Small intestine (tissue), 7 donors: ENCODE measurements around the gene SLC5A12. TPM values are rescaled to one million over a fixed set of nuclear protein-coding genes. Genes with fewer than 3 reads are reported as not detected.

Experiments
- DNase-seq, 2 donors: peaks; one replicate each; pipeline versions ENCODE4 v3.0.0 to v3.0.0-alpha.2; 2013
- FAIRE-seq: peaks from 2 replicates; lab custom pipeline; 2012; peaks lifted over from hg19 to GRCh38; lab: Jason Lieb, UNC
- H3K27ac ChIP-seq, 3 donors: one replicate each; pipeline ENCODE4 v1.5.1; 2013; ENCODE audit warnings: low read length in 2 of 3, mild to moderate bottlenecking in 2 of 3, control low read depth in 1 of 3, inconsistent platforms in 1 of 3, low read depth in 1 of 3, moderate library complexity in 1 of 3
- H3K27me3 ChIP-seq, 3 donors: one replicate each; pipeline ENCODE4 v1.6.1; 2013; ENCODE audit warnings: low read length in 3 of 3, inconsistent platforms in 1 of 3; ENCODE audit not compliant: control insufficient read depth in 3 of 3, insufficient read depth in 3 of 3
- H3K36me3 ChIP-seq, 3 donors: one replicate each; pipeline ENCODE4 v1.6.1; 2013; ENCODE audit warnings: low read length in 3 of 3, inconsistent platforms in 1 of 3, low read depth in 1 of 3, mild to moderate bottlenecking in 1 of 3, moderate library complexity in 1 of 3; ENCODE audit not compliant: control insufficient read depth in 3 of 3, insufficient read depth in 2 of 3
- H3K4me1 ChIP-seq, 3 donors: one replicate each; pipeline ENCODE4 v1.6.1; 2013; ENCODE audit warnings: low read length in 2 of 3, inconsistent platforms in 1 of 3, low read depth in 1 of 3, mild to moderate bottlenecking in 1 of 3, moderate library complexity in 1 of 3; ENCODE audit not compliant: control insufficient read depth in 3 of 3, insufficient read depth in 2 of 3
- H3K4me3 ChIP-seq, 3 donors: one replicate each; pipeline ENCODE4 v1.5.1; 2013; ENCODE audit warnings: low read length in 3 of 3, control low read depth in 1 of 3, inconsistent platforms in 1 of 3, low read depth in 1 of 3, mild to moderate bottlenecking in 1 of 3, moderate library complexity in 1 of 3
- H3K9me3 ChIP-seq, 2 donors: one replicate each; pipeline ENCODE4 v1.6.1; 2013; ENCODE audit warnings: low read depth in 1 of 2, low read length in 1 of 2; ENCODE audit not compliant: control insufficient read depth in 2 of 2, insufficient read depth in 1 of 2
- WGBS, 3 donors: extraction: QIAGEN DNeasy Blood & Tissue Kit; methylation state at CpG; one replicate each; pipeline ENCODE4 v1.1.7; 2013; 5-methylcytosine and 5-hydroxymethylcytosine counted together
- polyA plus RNA-seq, 4 donors: library from polyadenylated mRNA; stranded (reverse) in 3 of 4; unstranded in 1 of 4; fragments of 200-250 nt in 3 of 4; fragments of 120-200 nt in 1 of 4; gene quantifications; one replicate each; pipeline versions ENCODE4 v1.2.1 to v1.2.3, GENCODE V29; 2013
- donor health status: healthy with polysubstance abuse.
- donor health status: control.
- donor health status: control.
- donor health status: Bipolar disorder and iron deficiency.
- donor health status: healthy.

Gene SLC5A12
- polyA plus RNA-seq, 4 donors, result 3.1 to 232 (median 29.8) TPM

- Histone ChIP-seq H3K36me3 (no peaks in the 10 kb centered on the region), H3K27ac (peak overlapping the region in 1 of 3 donors; percentile 1), H3K27me3 (no peaks in the 10 kb centered on the region), H3K9me3 (no peaks in the 10 kb centered on the region), H3K4me3 (no peak overlapping the region), H3K4me1 (peaks cover 3 to 16% (median 6%) of the 10 kb centered on the region in 3 donors)
- WGBS, 3 donors, result 6 to 44% (median 33%) methylated on average over 1 of the region's 1 CpG
- DNase-seq, result peak; percentile 54 to 88
- FAIRE-seq, result no peak
Measured at GRCh38 chr11:26715133-26715532, 6.7 kb downstream of the SLC5A12 start.

DNA sequence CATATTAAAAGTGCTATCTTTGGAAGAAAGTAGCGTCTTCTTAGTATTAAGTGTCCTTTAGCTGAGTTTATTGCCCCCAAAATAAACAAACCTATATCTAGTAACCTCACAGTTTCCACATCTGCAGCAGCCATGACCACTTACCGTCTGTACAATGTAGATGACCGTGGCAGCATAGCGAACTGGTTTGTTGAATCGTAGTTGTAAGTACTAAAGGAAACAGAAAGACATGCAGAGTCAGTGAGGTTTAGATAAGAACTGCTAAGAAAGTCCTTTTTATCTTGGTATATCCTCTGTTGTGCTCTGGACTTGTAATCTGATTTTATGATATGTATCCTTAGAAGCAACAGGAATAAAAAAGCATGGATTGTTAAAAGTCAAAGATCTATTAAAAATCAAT, 9.4 kb downstream of the SLC5A12 start:
- H3K27ac ChIP-seq, result no peak overlapping the region
- no peaks in the 10 kb centered on the region for H3K36me3 ChIP-seq
- H3K9me3 ChIP-seq, result no peaks in the 10 kb centered on the region
- no peak for FAIRE-seq
- no peak overlapping the region for H3K4me3 ChIP-seq
- WGBS, 3 donors, result 42 to 57% (median 55%) methylated on average over 5 of the region's 5 CpGs
- peaks cover 1 to 13% (median 6%) of the 10 kb centered on the region in 3 donors for H3K4me1 ChIP-seq
- no peak for DNase-seq
- H3K27me3 ChIP-seq, result no peaks in the 10 kb centered on the region

- Histone ChIP-seq H3K4me3 (no peak overlapping the region), H3K9me3 (no peaks in the 10 kb centered on the region), H3K4me1 (peaks cover 0 to 13% (median 6%) of the 10 kb centered on the region in 3 donors), H3K27me3 (no peaks in the 10 kb centered on the region), H3K36me3 (no peaks in the 10 kb centered on the region), H3K27ac (no peak overlapping the region)
- WGBS, 3 donors, result 25 to 75% (median 47%) methylated on average over 2 of the region's 2 CpGs
- no peak for FAIRE-seq
- peak in 1 of 2 donors; percentile 53 for DNase-seq
Measured at GRCh38 chr11:26710489-26710888, 11.4 kb downstream of the SLC5A12 start.

- FAIRE-seq, result no peak
Measured at GRCh38 chr11:26708736-26709456, 13.0 kb downstream of the SLC5A12 start.

GRCh38 chr11:26706181-26706580, 15.7 kb downstream of the SLC5A12 start:
- FAIRE-seq, result no peak
- H3K9me3 ChIP-seq, result no peaks in the 10 kb centered on the region
- 49 to 71% (median 65%) methylated on average over 1 of the region's 1 CpG for WGBS, 3 donors

More at GRCh38 chr11:26708736-26709456, 13.0 kb downstream of the SLC5A12 start:
- Histone ChIP-seq H3K27me3 (no peaks in the 10 kb centered on the region), H3K9me3 (no peaks in the 10 kb centered on the region), H3K27ac (no peak overlapping the region), H3K4me1 (peaks cover 3 to 18% (median 5%) of the 10 kb centered on the region in 3 donors), H3K4me3 (no peak overlapping the region), H3K36me3 (no peaks in the 10 kb centered on the region)
- DNase-seq, result no peak
- 52 to 82% (median 60%) methylated on average over 2 of the region's 2 CpGs for WGBS, 3 donors

GRCh38 chr11:26704249-26704648, 17.6 kb downstream of the SLC5A12 start:
- no peaks in the 10 kb centered on the region for H3K27me3 ChIP-seq
- H3K4me1 ChIP-seq, result peaks cover 2 to 23% (median 3%) of the 10 kb centered on the region in 3 donors
- H3K4me3 ChIP-seq, result no peak overlapping the region
- WGBS, 3 donors, result 7 to 60% (median 42%) methylated on average over 1 of the region's 1 CpG
- FAIRE-seq (peak; percentile 53), DNase-seq (peak; percentile 84 to 95)
- H3K27ac ChIP-seq, result peak overlapping the region in 2 of 3 donors; percentile 26 to 56
- no peaks in the 10 kb centered on the region for H3K9me3 ChIP-seq
- peaks cover 0 to 2% (median 1%) of the 10 kb centered on the region in 3 donors for H3K36me3 ChIP-seq

More at GRCh38 chr11:26706181-26706580, 15.7 kb downstream of the SLC5A12 start:
- Histone ChIP-seq H3K27me3 (no peaks in the 10 kb centered on the region), H3K4me3 (no peak overlapping the region), H3K27ac (no peak overlapping the region), H3K36me3 (no peaks in the 10 kb centered on the region), H3K4me1 (peaks cover 2 to 23% (median 3%) of the 10 kb centered on the region in 3 donors)
- no peak for DNase-seq

- FAIRE-seq (no peak), DNase-seq (no peak)
- 66 to 79% (median 75%) methylated on average over 5 of the region's 5 CpGs for WGBS, 3 donors
- H3K4me3 ChIP-seq, result no peak overlapping the region
- no peaks in the 10 kb centered on the region for H3K9me3 ChIP-seq
- no peaks in the 10 kb centered on the region for H3K27me3 ChIP-seq
- peaks cover 2 to 23% (median 3%) of the 10 kb centered on the region in 3 donors for H3K4me1 ChIP-seq
- H3K27ac ChIP-seq, result peak overlapping the region in 2 of 3 donors; percentile 32 to 56
- H3K36me3 ChIP-seq, result peaks cover 0 to 2% (median 1%) of the 10 kb centered on the region in 3 donors
Measured at GRCh38 chr11:26703411-26704191, 18.3 kb downstream of the SLC5A12 start.

DNA sequence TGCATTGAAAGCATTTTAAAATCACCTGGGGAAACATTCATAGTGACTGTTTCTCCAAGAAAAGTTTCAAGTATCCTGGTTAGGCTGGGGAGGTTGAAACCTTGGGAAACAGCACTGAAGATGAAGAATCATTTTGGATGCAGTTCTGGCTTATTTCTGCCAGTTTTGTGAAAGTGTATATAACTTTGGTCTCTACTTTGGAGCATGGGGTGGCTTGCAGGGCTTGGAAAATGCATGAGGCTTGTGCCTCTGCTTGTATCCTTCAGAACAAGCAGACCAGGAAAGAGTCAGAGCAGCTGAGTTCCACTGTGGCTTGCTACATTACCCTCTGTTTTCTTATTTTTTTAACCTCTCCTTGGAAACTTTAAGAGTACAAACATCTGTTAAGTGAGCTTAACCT, 19.5 kb downstream of the SLC5A12 start:
- H3K27me3 ChIP-seq, result no peaks in the 10 kb centered on the region
- H3K9me3 ChIP-seq, result no peaks in the 10 kb centered on the region
- H3K27ac ChIP-seq, result no peak overlapping the region
- DNase-seq, result no peak
- no peak for FAIRE-seq
- H3K4me3 ChIP-seq, result no peak overlapping the region
- peaks cover 0 to 2% (median 1%) of the 10 kb centered on the region in 3 donors for H3K36me3 ChIP-seq
- peaks cover 2 to 23% (median 3%) of the 10 kb centered on the region in 3 donors for H3K4me1 ChIP-seq
